ENCODE data around the gene SIGLEC12. TPM values are rescaled to one million over a fixed set of nuclear protein-coding genes. Genes with fewer than 3 reads are reported as not detected.

Gene SIGLEC12
- total and polyA plus RNA-seq, 9 of the 15 experiments (the other 6 are each of a cell fraction or from before 2014, with no cell fraction given) = 0.08 to 1.3 (median 0.54) TPM

GRCh38 chr19:51549533-51550324, 48.1 kb upstream of the SIGLEC12 start (continued):
- 0 out of 2 replicates have a peak, but pooled peaks have one; percentile 8 for TF ChIP-seq JUND (IDR thresholded peaks at IDR 0.05; ENCODE audit: borderline replicate concordance, low read depth, low read length)
- peak; percentile 56; the same call in 1 of the 3 replicates for TF ChIP-seq JUND (tag; IDR thresholded peaks at IDR 0.05; ENCODE audit: borderline replicate concordance, low read depth, low read length)
- TF ChIP-seq YY1 (IDR thresholded peaks at IDR 0.05; ENCODE audit: borderline replicate concordance in 1 of 3, control insufficient read depth in 1 of 3, extremely low read depth in 1 of 3, insufficient read depth in 3 of 3, insufficient read length in 1 of 3, insufficient replicate concordance in 2 of 3, low read depth in 1 of 3, low read length in 2 of 3) = no peak
- TF ChIP-seq MAX (CRISPR knock-in tag; IDR thresholded peaks at IDR 0.05) = peak; percentile 71
- TF ChIP-seq CXXC5 (CRISPR knock-in tag; IDR thresholded peaks at IDR 0.05) = peak; percentile 66
- TF ChIP-seq PRDM10 (IDR thresholded peaks at IDR 0.05; ENCODE audit: partially characterized antibody) = no peak
- TF ChIP-seq ZFP91 (CRISPR knock-in tag; IDR thresholded peaks at IDR 0.05) = no peak
- TF ChIP-seq PTRF (tag; IDR thresholded peaks at IDR 0.05) = no peak; the same call in 1 of the 2 replicates
- TF ChIP-seq ARID1B (IDR thresholded peaks at IDR 0.05) = no peak; the same call in 1 of the 2 replicates
- TF ChIP-seq CBX3 (IDR thresholded peaks at IDR 0.05; ENCODE audit: borderline replicate concordance in 1 of 2, low read length in 2 of 2) = peak in 1 of 2 experiments; percentile 44; a peak in 1 of 3 replicates
- TF ChIP-seq EP300 (IDR thresholded peaks at IDR 0.05; ENCODE audit: low read length) = peak; percentile 32; the same call in 1 of the 2 replicates
- TF ChIP-seq XRCC5 (IDR thresholded peaks at IDR 0.05; ENCODE audit: low read depth, low read length) = 0 out of 2 replicates have a peak, but pooled peaks have one; percentile 39
- no peak for TF ChIP-seq ZNF384 (IDR thresholded peaks at IDR 0.05; ENCODE audit: low read depth, low read length)
- TF ChIP-seq SPI1 (IDR thresholded peaks at IDR 0.05; ENCODE audit: borderline replicate concordance, low read depth, low read length) = no peak
- no peak for TF ChIP-seq CLOCK (CRISPR knock-in tag; IDR thresholded peaks at IDR 0.05; ENCODE audit: borderline replicate concordance)
- TF ChIP-seq ELF2 (CRISPR knock-in tag; IDR thresholded peaks at IDR 0.05) = 0 out of 2 replicates have a peak, but pooled peaks have one; percentile 46

All from K562 (cell line).